ENCODE measurements around the gene ZNF783.
"Not testable (repeated sequence)": the region's sequence is repeated elsewhere in the genome, so short reads cannot be mapped to it uniquely, and the experiment has no call there.

The ZNF783 gene

DNA sequence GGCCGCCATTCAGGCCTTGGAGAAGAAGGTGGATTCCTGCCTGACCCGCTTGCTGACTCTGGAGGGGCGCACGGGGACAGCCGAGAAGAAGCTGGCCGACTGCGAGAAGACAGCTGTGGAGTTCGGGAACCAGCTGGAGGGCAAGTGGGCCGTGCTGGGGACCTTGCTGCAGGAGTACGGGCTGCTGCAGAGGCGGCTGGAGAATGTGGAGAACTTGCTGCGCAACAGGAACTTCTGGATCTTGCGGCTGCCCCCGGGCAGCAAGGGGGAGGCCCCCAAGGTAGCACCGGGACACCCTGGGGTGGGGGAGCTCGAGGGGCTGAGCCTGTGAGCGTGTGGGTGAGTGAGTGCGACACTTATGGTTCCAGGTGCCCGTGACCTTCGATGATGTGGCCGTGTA is 4.5 kb downstream of the ZNF783 start:
- DNase-seq (ENCODE audit: low read depth): no peak
- TF ChIP-seq, protein P1, sequence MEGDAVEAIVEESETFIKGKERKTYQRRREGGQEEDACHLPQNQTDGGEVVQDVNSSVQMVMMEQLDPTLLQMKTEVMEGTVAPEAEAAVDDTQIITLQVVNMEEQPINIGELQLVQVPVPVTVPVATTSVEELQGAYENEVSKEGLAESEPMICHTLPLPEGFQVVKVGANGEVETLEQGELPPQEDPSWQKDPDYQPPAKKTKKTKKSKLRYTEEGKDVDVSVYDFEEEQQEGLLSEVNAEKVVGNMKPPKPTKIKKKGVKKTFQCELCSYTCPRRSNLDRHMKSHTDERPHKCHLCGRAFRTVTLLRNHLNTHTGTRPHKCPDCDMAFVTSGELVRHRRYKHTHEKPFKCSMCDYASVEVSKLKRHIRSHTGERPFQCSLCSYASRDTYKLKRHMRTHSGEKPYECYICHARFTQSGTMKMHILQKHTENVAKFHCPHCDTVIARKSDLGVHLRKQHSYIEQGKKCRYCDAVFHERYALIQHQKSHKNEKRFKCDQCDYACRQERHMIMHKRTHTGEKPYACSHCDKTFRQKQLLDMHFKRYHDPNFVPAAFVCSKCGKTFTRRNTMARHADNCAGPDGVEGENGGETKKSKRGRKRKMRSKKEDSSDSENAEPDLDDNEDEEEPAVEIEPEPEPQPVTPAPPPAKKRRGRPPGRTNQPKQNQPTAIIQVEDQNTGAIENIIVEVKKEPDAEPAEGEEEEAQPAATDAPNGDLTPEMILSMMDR (IDR thresholded peaks at IDR 0.05; ENCODE audit: insufficient read depth, low read depth, low read length, missing control alignments): no peak
- H3K4me3 ChIP-seq (ENCODE audit: low read length): no peak overlapping the region

DNA sequence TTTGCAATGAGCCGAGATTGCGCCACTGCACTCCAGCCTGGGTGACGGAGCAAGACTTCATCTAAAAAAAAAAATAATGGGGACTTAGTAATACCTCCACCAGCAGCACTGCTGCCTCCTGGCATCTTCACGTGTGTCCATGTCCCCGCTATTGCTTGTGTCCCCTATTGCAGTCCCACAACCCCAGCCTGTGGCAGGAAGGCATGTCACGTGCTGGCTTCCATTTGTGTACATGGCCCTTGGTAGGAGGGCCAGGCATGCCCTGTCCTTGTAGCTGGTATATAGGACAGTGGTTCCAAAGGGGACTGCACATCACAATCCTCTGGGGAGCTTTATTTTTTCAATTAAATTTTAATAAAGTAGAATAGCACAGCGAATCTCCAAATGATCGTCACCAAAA is 5.7 kb downstream of the ZNF783 start:
- no peak overlapping the region for H3K4me3 ChIP-seq (ENCODE audit: low read length)
- TF ChIP-seq, protein P1 (IDR thresholded peaks at IDR 0.05; ENCODE audit: insufficient read depth, low read depth, low read length, missing control alignments): no peak
- no peak for DNase-seq (ENCODE audit: low read depth)

DNA sequence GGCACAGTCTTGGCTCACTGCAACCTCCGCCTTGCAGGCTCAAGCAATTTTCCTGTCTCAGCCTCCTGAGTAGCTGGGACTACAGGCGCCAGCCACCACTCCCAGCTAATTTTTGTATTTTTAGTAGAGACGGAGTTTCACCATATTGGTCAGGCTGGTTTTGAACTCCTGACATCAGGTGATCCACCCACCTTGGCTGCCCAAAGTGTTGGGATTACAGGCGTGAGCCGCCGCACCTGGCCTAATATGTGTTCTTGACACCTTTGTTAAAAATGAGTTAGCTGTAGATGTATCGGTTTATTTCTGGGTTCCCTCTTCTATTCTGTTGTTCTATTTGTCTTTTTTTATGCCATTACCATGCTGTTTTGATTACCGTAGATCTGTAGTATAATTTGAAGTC is 12.4 kb downstream of the ZNF783 start:
- not testable (repeated sequence) for H3K4me3 ChIP-seq (ENCODE audit: low read length); DNase-seq (ENCODE audit: low read depth)

DNA sequence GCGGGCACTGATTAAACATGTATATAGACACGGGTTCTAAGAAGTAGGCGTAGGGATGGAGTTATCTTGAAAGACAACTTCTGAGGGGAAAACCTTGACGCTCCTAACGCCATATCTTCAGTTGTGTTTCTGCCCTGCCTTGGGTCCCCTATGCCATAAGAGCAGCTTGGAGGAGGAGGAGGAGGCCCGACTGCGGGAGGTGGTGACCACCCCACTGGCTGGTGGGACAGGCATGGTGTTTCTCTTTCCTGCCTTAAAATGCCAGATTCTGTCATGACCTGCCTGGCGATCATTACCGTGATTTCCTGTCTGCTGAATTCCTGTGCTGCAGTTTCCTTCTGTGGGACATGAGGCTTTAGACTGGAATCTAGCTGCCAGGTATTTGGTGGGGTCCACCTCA is 15.9 kb downstream of the ZNF783 start:
- H3K4me3 ChIP-seq (ENCODE audit: low read length): no peak overlapping the region
- no peak for DNase-seq (ENCODE audit: low read depth)
- TF ChIP-seq, protein P1 (IDR thresholded peaks at IDR 0.05; ENCODE audit: insufficient read depth, low read depth, low read length, missing control alignments): no peak

DNA sequence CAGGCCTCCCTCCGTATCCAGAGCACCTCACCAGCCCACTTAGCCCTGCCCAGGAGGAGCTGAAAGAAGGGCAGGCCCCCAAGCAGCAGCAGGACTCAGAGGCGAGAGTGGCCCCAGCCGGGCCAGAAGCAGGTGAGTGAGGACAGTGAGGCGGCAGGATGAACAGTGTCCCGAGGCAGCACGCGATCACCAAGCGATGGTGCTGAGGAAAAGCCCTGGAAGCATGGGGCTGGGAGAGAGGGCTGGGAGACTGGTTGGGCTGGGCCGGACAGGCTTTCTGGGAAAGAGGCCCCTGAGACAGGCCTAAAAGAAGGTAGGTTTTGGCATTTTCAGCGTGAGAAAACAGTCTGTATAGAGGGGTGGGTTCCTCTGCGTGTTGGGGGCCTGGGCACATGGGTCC is 16.4 kb downstream of the ZNF783 start:
- no peak overlapping the region for H3K4me3 ChIP-seq (ENCODE audit: low read length)
- DNase-seq (ENCODE audit: low read depth): no peak
- TF ChIP-seq, protein P1 (IDR thresholded peaks at IDR 0.05; ENCODE audit: insufficient read depth, low read depth, low read length, missing control alignments): no peak

DNA sequence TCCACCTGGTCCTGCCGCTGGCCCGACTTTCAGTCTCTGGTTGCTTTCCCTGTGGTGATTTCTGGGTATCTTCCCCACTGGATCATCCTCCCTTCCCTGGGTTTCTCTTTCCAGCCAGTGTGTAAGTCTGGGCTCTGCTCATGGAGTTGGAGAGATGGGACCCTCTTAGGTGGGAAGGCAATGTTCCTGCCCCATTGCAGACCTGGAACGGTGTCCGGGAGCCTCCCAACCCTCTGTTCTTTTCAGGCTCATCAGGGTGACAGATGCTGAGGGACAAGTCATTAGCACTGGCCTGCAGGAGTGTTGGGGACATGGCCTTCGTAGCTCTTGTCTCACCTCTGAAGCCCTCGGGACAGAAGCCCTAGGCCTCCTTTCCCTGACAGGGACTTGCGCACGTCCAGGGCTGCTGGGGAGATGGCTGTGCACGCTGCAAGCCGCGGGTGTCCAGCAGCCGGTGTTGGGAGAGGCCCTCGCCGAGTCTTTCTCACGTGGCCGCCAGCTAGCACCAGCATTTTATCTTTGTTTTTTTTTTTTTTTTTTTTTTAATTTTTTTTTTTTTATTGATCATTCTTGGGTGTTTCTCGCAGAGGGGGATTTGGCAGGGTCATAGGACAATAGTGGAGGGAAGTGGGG is 17.2 kb downstream of the ZNF783 start:
- no peak for DNase-seq (ENCODE audit: low read depth)
- TF ChIP-seq, protein P1 (IDR thresholded peaks at IDR 0.05; ENCODE audit: insufficient read depth, low read depth, low read length, missing control alignments): no peak
- no peak overlapping the region for H3K4me3 ChIP-seq (ENCODE audit: low read length)

DNA sequence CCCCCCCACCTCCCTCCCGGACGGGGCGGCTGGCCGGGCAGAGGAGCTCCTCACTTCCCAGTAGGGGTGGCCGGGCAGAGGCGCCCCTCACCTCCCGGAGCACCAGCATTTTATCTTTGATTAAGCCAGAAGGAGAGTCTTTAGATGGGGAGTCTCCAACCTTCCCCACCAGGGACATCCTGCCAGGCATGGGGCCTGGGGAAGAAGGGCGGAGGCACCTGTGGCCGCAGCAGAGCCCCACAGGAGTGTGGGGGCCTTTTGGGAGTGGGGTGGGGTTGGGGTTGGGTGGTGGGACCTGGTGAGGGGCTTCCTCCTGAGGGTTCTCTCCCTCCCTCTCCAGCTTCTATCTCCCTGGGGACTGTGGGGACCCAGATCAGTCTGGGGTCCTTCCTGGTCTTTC is 18.2 kb downstream of the ZNF783 start:
- TF ChIP-seq, protein P1 (IDR thresholded peaks at IDR 0.05; ENCODE audit: insufficient read depth, low read depth, low read length, missing control alignments): no peak
- no peak overlapping the region for H3K4me3 ChIP-seq (ENCODE audit: low read length)
- DNase-seq (ENCODE audit: low read depth): no peak

All from epithelial cell of esophagus (primary cell).